ENCODE data around the gene PALMD.

The PALMD gene

DNA sequence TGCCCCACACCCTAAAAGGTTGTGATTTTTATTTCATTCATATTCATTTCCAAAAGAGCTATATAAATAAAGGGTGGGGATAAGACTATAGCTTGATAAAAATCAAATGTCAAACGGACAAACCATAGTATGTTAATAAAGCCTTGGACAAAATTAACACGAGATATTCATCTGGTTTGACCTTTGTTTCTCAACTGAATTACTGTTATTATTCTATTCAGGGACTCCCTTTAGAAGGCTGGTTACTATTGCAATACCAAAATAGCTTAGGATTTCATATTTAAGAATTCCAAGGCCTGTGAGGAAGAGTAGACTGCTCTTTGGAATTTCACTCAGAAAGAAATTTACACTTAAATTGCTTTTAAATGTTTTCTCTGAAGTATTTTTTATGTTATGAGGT lies 10.2 kb upstream of the PALMD start:
- DNase-seq (ENCODE audit: low spot score) = no peak

GRCh38 chr1:99636647-99637175 lies 9.2 kb upstream of the PALMD start:
- DNase-seq (ENCODE audit: low spot score) = no peak

GRCh38 chr1:99638853-99639252 lies 7.1 kb upstream of the PALMD start:
- no peak for DNase-seq (ENCODE audit: low spot score)

DNA sequence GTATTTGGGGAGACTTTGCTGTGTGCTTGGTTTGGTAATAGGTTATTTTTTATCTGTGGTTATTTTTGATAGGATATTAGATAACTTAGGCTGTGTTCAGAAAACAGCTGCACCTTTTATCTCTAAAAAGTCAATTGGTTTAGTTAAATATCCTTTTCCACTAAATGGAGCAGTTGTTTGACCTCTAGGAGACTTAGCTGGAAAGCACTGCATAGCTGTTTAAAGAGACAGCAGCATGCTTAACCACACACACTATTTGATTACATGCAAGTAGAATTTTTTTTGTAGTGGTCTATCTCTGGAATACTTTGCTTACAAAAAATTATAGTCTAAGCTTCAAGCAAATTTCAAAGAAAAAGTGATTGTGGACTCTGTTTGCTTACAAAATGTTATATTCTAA lies 6.5 kb upstream of the PALMD start:
- no peak for DNase-seq (ENCODE audit: low spot score)

- no peak for DNase-seq (ENCODE audit: low spot score)
Observed at GRCh38 chr1:99639945-99640344, 6.0 kb upstream of the PALMD start.

DNA sequence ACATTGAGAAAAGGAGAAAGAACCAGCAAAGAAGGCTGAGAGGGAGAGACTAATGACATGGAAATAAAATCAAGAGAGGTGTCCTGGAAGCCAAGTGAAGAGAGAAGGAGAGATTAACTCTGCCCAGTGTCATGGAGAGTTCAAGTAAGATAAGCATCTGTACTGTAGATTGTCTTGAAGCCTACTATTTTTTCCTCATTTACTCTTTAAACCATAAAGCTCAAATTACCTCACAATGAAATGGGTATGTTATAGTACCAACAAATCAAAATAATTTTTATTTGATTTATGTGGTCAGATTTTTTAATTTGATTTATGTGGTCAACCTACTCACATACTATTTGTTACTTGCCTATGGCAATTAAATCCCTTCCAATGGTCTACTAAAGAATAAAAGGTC lies 5.2 kb upstream of the PALMD start:
- no peak for DNase-seq (ENCODE audit: low spot score)

DNA sequence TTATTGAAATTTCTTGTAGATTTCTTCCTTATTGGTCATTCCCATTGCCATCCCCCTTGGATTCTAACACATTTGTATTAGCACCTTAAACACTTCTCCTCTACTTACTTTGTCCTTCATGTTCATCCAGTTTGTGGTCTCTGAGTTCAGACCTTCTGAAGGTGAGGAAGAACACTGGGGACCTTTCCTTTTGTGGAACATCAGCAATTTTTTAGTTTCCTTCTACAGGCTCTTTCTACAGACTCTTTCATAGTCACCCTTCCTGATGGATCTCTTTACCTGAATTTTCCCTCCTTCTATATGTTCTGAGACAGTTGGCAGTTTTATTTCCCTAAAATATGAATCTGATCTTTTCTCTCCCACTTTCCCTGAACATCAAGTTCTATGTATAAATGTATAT lies 4.4 kb upstream of the PALMD start:
- DNase-seq (ENCODE audit: low spot score) = no peak

DNA sequence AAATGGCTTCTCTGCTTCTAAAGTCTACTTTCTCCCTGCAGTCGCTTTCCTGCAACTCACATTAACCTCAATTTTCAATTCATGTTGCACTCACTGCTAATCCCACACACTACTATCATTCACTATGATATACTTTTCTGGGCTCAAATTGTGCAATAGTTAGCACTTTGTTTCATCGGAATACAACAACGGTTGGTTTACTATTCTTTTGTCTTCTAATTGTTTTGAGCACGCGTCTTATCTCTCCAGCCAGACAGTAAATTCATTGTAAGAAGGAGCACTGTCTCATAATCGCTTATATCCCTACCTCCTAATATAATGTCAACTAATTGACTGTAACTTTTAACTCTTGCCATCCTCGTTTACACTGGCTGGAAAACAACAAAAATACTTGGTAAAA lies 3.9 kb upstream of the PALMD start:
- DNase-seq (ENCODE audit: low spot score) = no peak

- DNase-seq (ENCODE audit: low spot score) = no peak
Observed at GRCh38 chr1:99643021-99643779, 2.7 kb upstream of the PALMD start.

- no peak for DNase-seq (ENCODE audit: low spot score)
Observed at GRCh38 chr1:99644279-99645004, 1.5 kb upstream of the PALMD start.

- no peak for DNase-seq (ENCODE audit: low spot score)
Observed at GRCh38 chr1:99645203-99645602, 710 bp upstream of the PALMD start.

- no peak for DNase-seq (ENCODE audit: low spot score)
Observed at GRCh38 chr1:99646868-99647267, 955 bp downstream of the PALMD start.

GRCh38 chr1:99647490-99647889 lies 1.6 kb downstream of the PALMD start:
- no peak for DNase-seq (ENCODE audit: low spot score)

DNA sequence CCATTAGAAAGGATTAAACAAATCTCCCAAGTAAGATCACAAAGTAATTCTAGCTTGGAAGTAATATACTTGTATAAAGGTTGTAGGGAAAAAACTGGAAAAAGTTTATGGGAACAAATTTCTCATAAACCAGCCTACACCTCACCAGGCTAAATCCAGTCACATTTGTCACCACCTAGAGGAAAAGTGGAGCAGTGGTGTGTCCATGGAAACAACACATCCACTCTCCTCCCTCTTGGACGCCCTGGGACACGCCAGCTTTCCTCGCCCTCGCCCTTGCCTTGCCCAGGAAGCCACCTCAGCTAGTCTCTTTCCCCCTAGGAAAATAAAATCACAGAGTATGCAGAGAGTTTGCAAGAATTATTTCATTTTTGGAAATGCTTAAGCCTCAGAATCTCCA lies 2.2 kb downstream of the PALMD start:
- DNase-seq (ENCODE audit: low spot score) = no peak

GRCh38 chr1:99650030-99650429 lies 4.1 kb downstream of the PALMD start:
- no peak for DNase-seq (ENCODE audit: low spot score)

- DNase-seq (ENCODE audit: low spot score) = no peak
Observed at GRCh38 chr1:99650773-99651437, 5.0 kb downstream of the PALMD start.

- no peak for DNase-seq (ENCODE audit: low spot score)
Observed at GRCh38 chr1:99652881-99653281, 7.0 kb downstream of the PALMD start.

- DNase-seq (ENCODE audit: low spot score) = no peak
Observed at GRCh38 chr1:99655376-99655775, 9.5 kb downstream of the PALMD start.

- no peak for DNase-seq (ENCODE audit: low spot score)
Observed at GRCh38 chr1:99656701-99657100, 10.8 kb downstream of the PALMD start.

- DNase-seq (ENCODE audit: low spot score) = no peak
Observed at GRCh38 chr1:99657213-99658030, 11.5 kb downstream of the PALMD start.

- DNase-seq (ENCODE audit: low spot score) = no peak
Observed at GRCh38 chr1:99658031-99658290, 12.0 kb downstream of the PALMD start.

DNA sequence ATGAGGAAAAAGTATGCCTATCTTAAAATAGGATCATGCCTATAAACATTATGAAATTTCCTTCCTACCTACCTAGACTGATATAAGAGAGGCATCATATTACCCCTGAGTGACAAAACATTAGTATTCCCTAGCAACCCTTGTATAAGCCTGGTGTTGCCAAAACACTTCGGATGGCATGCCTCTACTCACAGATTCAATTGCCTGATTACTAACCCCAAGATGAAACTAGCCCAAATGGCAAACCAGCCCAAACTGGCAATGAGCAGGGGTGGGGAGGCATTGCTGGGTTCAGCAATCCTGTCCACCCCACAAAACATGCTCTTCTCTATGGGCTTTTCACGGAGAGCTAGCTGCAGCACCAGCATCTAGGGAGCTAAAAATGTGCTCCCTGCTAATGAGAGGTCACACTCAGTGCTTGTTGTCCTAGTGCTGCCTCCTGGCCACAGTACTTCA lies 13.9 kb downstream of the PALMD start:
- DNase-seq (ENCODE audit: low spot score) = no peak

Measured in left forelimb (tissue), 1 donor.